K562 (cell line): ENCODE results near the gene TECPR2. TPM values are rescaled to one million over a fixed set of nuclear protein-coding genes. Genes with fewer than 3 reads are reported as not detected.

ENCODE experiments used
- ATAC-seq: fragments of 200-7000 bp; cut with Tn5 transposase; 3 replicates; pipeline ENCODE4 v1.9.1; 2020; ENCODE audit warnings: moderate library complexity
- BruUV-seq: library from RNA; stranded (reverse); fragments of 400-500 nt; replicated peaks from 2 replicates; lab custom pipeline; 2021; lab: Mats Ljungman, UMichigan
- CTCF ChIA-PET: fragments of 300-600 bp; formaldehyde crosslinking; extraction: SDS; loops from one replicate; lab custom pipeline; 2021; ENCODE audit warnings: low intra/inter-chr PET ratio; lab: Yijun Ruan, JAX
- POLR2A ChIA-PET: fragments of 300-600, 350-650 bp; sonication (Branson Sonifier 250); formaldehyde crosslinking; extraction: SDS; loops from one replicate; lab custom pipeline; 2021; ENCODE audit warnings: antibody characterized with exemption, inconsistent platforms; lab: Yijun Ruan, JAX
- DNase-seq, 4 experiments: peaks; one replicate each; pipeline versions ENCODE4 v3.0.0 to v3.0.0-alpha.2; 2011 to 2018; ENCODE audit warnings: low spot score in 3 of 4, mixed read lengths in 3 of 4; ENCODE audit errors: extremely low read depth in 1 of 4
- FAIRE-seq: peaks from 2 replicates; lab custom pipeline; 2011; peaks lifted over from hg19 to GRCh38; lab: Jason Lieb, UNC
- H2AFZ ChIP-seq: 2 replicates; pipeline ENCODE4 v1.6.0; 2011; ENCODE audit warnings: low read depth, low read length, control low read depth, inconsistent platforms
- H3K27ac ChIP-seq: fragments of 200-600 bp; 3 replicates; pipeline ENCODE4 v1.8.0; 2011; ENCODE audit warnings: low read depth, mild to moderate bottlenecking, control low read depth, inconsistent platforms, low read length, moderate library complexity, mixed read lengths; ENCODE audit errors: extremely low read depth
- H3K27me3 ChIP-seq, 2 experiments: fragments of 300-600 bp in 1 of 2; 2 replicates in 1 of 2; 3 replicates in 1 of 2; pipeline versions ENCODE4 v1.6.0 to v1.8.0; 2011; ENCODE audit warnings: inconsistent platforms in 2 of 2, low read length in 2 of 2, mild to moderate bottlenecking in 1 of 2, mixed read lengths in 1 of 2, moderate library complexity in 1 of 2; ENCODE audit not compliant: control insufficient read depth in 2 of 2, insufficient read depth in 2 of 2
- H3K36me3 ChIP-seq: fragments of 300-600 bp; 3 replicates; pipeline ENCODE4 v1.8.0; 2011; ENCODE audit warnings: mild to moderate bottlenecking, low read length, inconsistent platforms; ENCODE audit not compliant: control insufficient read depth, insufficient read depth
- H3K4me1 ChIP-seq, 2 experiments: fragments of 200-600 bp in 1 of 2; replicated peaks in 1 of 2; 2 replicates in 1 of 2; 3 replicates in 1 of 2; pipeline versions ENCODE4 v1.5.1 to v1.8.0; 2011; ENCODE audit warnings: inconsistent platforms in 2 of 2, low read length in 2 of 2, mild to moderate bottlenecking in 1 of 2, mixed read lengths in 1 of 2, moderate library complexity in 1 of 2; ENCODE audit not compliant: control insufficient read depth in 2 of 2, insufficient read depth in 2 of 2
- H3K4me2 ChIP-seq: 2 replicates; pipeline ENCODE4 v1.6.1; 2011; ENCODE audit warnings: low read length, control low read depth, inconsistent platforms, mixed read lengths; ENCODE audit not compliant: insufficient read depth
- H3K4me3 ChIP-seq: fragments of 200-600 bp; sonication (generic), shearing (Covaris generic); 2 replicates; pipeline ENCODE4 v1.5.1; 2016; ENCODE audit warnings: control low read depth, inconsistent platforms
- H3K79me2 ChIP-seq: fragments of 200-600 bp; 3 replicates; pipeline ENCODE4 v1.8.0; 2011; ENCODE audit warnings: low read length, inconsistent platforms; ENCODE audit not compliant: control insufficient read depth, insufficient read depth
- H3K9ac ChIP-seq, 2 experiments: 2 replicates each; pipeline versions ENCODE4 v1.6.0 to v1.6.1; 2011; ENCODE audit warnings: low read depth in 2 of 2, low read length in 2 of 2, control low read depth in 1 of 2, inconsistent platforms in 1 of 2, mild to moderate bottlenecking in 1 of 2, mixed read lengths in 1 of 2; ENCODE audit not compliant: insufficient read depth in 1 of 2
- H3K9me1 ChIP-seq: one replicate; pipeline ENCODE4 v1.6.0; 2011; ENCODE audit warnings: inconsistent platforms, mild to moderate bottlenecking, low read length, moderate library complexity; ENCODE audit not compliant: control insufficient read depth, insufficient read depth
- H3K9me3 ChIP-seq: replicated peaks from 2 replicates; pipeline ENCODE4 v1.5.1; 2011; ENCODE audit warnings: low read depth, low read length, inconsistent platforms; ENCODE audit not compliant: control insufficient read depth, insufficient read depth
- H4K20me1 ChIP-seq: replicated peaks from 2 replicates; pipeline ENCODE4 v1.6.1; 2011; ENCODE audit warnings: low read length, inconsistent platforms, mixed read lengths; ENCODE audit not compliant: control insufficient read depth, insufficient read depth
- ARID1B ChIP-seq: fragments of 450-650 bp; IDR thresholded peaks from 2 replicates; pipeline ENCODE4 v1.6.1; 2016; ENCODE audit warnings: antibody characterized with exemption, mild to moderate bottlenecking, inconsistent platforms
- ASH1L ChIP-seq: fragments of 450-650 bp; IDR thresholded peaks from 2 replicates; pipeline ENCODE4 v1.6.1; 2018; ENCODE audit warnings: borderline replicate concordance, mild to moderate bottlenecking, low read depth; ENCODE audit not compliant: partially characterized antibody
- CBX1 ChIP-seq: sonication (generic); IDR thresholded peaks from 2 replicates; pipeline ENCODE4 v1.6.1; 2016; ENCODE audit warnings: antibody characterized with exemption, low read depth, mild to moderate bottlenecking
- ETS1 ChIP-seq: conservative IDR thresholded peaks from 2 replicates; pipeline ENCODE4 v1.6.1; 2011; ENCODE audit warnings: low read depth, mild to moderate bottlenecking, low read length; ENCODE audit not compliant: control insufficient read depth
- ETV6 ChIP-seq, 3 experiments: fragments of 150-350 bp in 1 of 3; sonication (generic) in 1 of 3; formaldehyde crosslinking in 1 of 3; IDR thresholded peaks; 2 replicates each; pipeline versions ENCODE4 v1.6.1 to v1.8.0; 2014 to 2022; ENCODE audit warnings: borderline replicate concordance in 2 of 3, low read depth in 2 of 3, antibody characterized with exemption in 1 of 3, low read length in 1 of 3, mild to moderate bottlenecking in 1 of 3, missing genetic modification reagents in 1 of 3
- FUS ChIP-seq: fragments of 200-400 bp; formaldehyde crosslinking; optimal IDR thresholded peaks from 2 replicates; pipeline ENCODE3; 2017; ENCODE audit warnings: low read depth, low read length
- HNRNPH1 ChIP-seq: fragments of 200-400 bp; formaldehyde crosslinking; optimal IDR thresholded peaks from 2 replicates; pipeline ENCODE3; 2017; ENCODE audit warnings: low read depth, mild to moderate bottlenecking, low read length, moderate library complexity
- L3MBTL2 ChIP-seq: fragments of 450-650 bp; IDR thresholded peaks from 2 replicates; pipeline ENCODE4 v1.6.1; 2016; ENCODE audit warnings: mild to moderate bottlenecking, moderate library complexity
- MEIS2 ChIP-seq: fragments of 450-650 bp; IDR thresholded peaks from 2 replicates; pipeline ENCODE4 v1.6.1; 2014; ENCODE audit warnings: mild to moderate bottlenecking; ENCODE audit not compliant: partially characterized antibody
- MXI1 ChIP-seq: IDR thresholded peaks from 2 replicates; pipeline ENCODE4 v1.6.1; 2011; ENCODE audit warnings: low read depth, mild to moderate bottlenecking, improper control_type of control experiment, low read length
- PHF8 ChIP-seq: fragments of 200-600 bp; sonication (generic); IDR thresholded peaks from 2 replicates; pipeline ENCODE4 v1.6.1; 2012; ENCODE audit warnings: mixed run types, mild to moderate bottlenecking, inconsistent platforms, low read length, moderate library complexity, borderline replicate concordance
- POU5F1 ChIP-seq: fragments of 150-350 bp; IDR thresholded peaks from 2 replicates; pipeline ENCODE4 v1.6.1; 2014; ENCODE audit warnings: borderline replicate concordance, low read length, low read depth, mild to moderate bottlenecking; ENCODE audit not compliant: partially characterized antibody
- RCOR1 ChIP-seq, 2 experiments: IDR thresholded peaks; 2 replicates each; pipeline ENCODE4 v1.6.1; 2012; ENCODE audit warnings: low read depth in 2 of 2, low read length in 2 of 2, borderline replicate concordance in 1 of 2, improper control_type of control experiment in 1 of 2
- SOX6 ChIP-seq: fragments of 450-650 bp; IDR thresholded peaks from 2 replicates; pipeline ENCODE4 v1.6.1; 2014; ENCODE audit warnings: mild to moderate bottlenecking
- SREBF1 ChIP-seq: fragments of 150-350 bp; IDR thresholded peaks from 2 replicates; pipeline ENCODE4 v1.6.1; 2014; ENCODE audit warnings: antibody characterized with exemption, low read depth, low read length, borderline replicate concordance
- VEZF1 ChIP-seq: fragments of 200-800 bp; sonication (Bioruptor generic); IDR thresholded peaks from 2 replicates; pipeline ENCODE4 v1.6.1; 2017; ENCODE audit warnings: missing genetic modification characterization, missing compliant biosample characterization
- ZNF583 ChIP-seq: fragments of 250-450 bp; sonication (Bioruptor Pico); IDR thresholded peaks from 2 replicates; pipeline ENCODE4 v1.4.0; 2020
- WGBS: fragments of 100-300 bp; shearing (Covaris generic); methylation state at CpG from one replicate; pipeline ENCODE4 v1.1.6; 2016; ENCODE audit warnings: low coverage, mixed read lengths; ENCODE audit not compliant: insufficient coverage; ENCODE audit errors: missing lambda C conversion rate; 5-methylcytosine and 5-hydroxymethylcytosine counted together
- in situ Hi-C: fragments of 300-500 bp; cut with MboI; formaldehyde crosslinking; loops from 4 replicates; pipeline ENCODE4 v1.15.0; 2018; ENCODE audit warnings: inconsistent platforms, mixed read lengths
- intact Hi-C: fragments of 100-400 bp; cut with micrococcal nuclease; formaldehyde crosslinking; loops from 2 replicates; pipeline ENCODE4 v1.14.2; 2022
- polyA plus RNA-seq, 8 experiments: library from polyadenylated mRNA; depleted of rRNA in 4 of 8; stranded (reverse) in 5 of 8; unstranded in 3 of 8; fragments of >200 nt; fragmentation: Nextera tagmentation in 2 of 8; fragmentation: Illumina TruSeq in 1 of 8; extraction: Ambion mirVana in 2 of 8; extraction: Trizol in 1 of 8; gene quantifications; 2 replicates each; pipeline versions ENCODE4 v1.2.1 to v1.2.3, GENCODE V29; 2011 to 2014; ENCODE audit warnings: inconsistent platforms in 1 of 8, missing spikeins in 1 of 8
- total RNA-seq, 7 experiments: library from RNA; depleted of rRNA in 6 of 7; stranded (reverse); fragments of >200 nt in 6 of 7; fragmentation: Illumina TruSeq in 2 of 7; extraction: Trizol in 2 of 7; gene quantifications; 2 replicates each; pipeline versions ENCODE4 v1.2.1 to v1.2.3, GENCODE V29; 2011 to 2021; ENCODE audit warnings: low replicate concordance in 1 of 7

TECPR2 gene
- total and polyA plus RNA-seq, 9 of the 15 experiments (the other 6 are each of a cell fraction or from before 2014, with no cell fraction given): 0.04 to 3.0 (median 0.83) TPM

- Histone ChIP-seq H3K9ac (peak overlapping the region; percentile 72 to 84), H3K27ac (peak overlapping the region; percentile 88), H3K27me3 (no peaks in the 10 kb centered on the region), H3K36me3 (no peaks in the 10 kb centered on the region), H3K4me1 (peaks cover 12 to 37% of the 10 kb centered on the region in 2 experiments; a peak in 4 of 5 replicates), H3K9me3 (no peaks in the 10 kb centered on the region; the same call in 1 of the 2 replicates), H4K20me1 (no peaks in the 10 kb centered on the region), H3K79me2 (no peaks in the 10 kb centered on the region; the same call in 2 of the 3 replicates), H3K9me1 (no peaks in the 10 kb centered on the region), H3K4me3 (peak overlapping the region; percentile 45), H2AFZ (peak overlapping the region; percentile 92), H3K4me2 (peak overlapping the region; percentile 95)
- ATAC-seq (peak; percentile 98), FAIRE-seq (peak; percentile 99), DNase-seq (peak; percentile 95 to 97 (median 96))
- intact Hi-C loops (loop anchor here (1.0 to 10.0 kb wide), 5 partner anchors 28 to 394 kb away; partner anchors contain the start of genes RCOR1 and TRAF3), in situ Hi-C loops (loop anchor here (25.0 kb wide), 1 partner anchor 388 kb away; the partner anchor contains the start of gene AMN)
- BruUV-seq: TSS peak; percentile 87
- under 1% methylated on average over 25 of the region's 32 CpGs for WGBS
- ChIA-PET CTCF (interaction anchor here (0.6 to 1.2 kb wide), 3 partner anchors 70 to 138 kb away, joined by 3 to 4 read pairs (median 3); no protein-coding TSS in a partner anchor), POLR2A (interaction anchor here (0.7 to 1.3 kb wide), 8 partner anchors 9 to 391 kb away, joined by 3 to 8 read pairs (median 4); no protein-coding TSS in a partner anchor)
- TF ChIP-seq MXI1: no peak
- peak; percentile 91 for TF ChIP-seq ASH1L
- TF ChIP-seq CBX1: peak; percentile 59; the same call in 1 of the 2 replicates
- peak in 1 of 2 experiments; percentile 93; a peak in 3 of 4 replicates for TF ChIP-seq RCOR1 (IDR thresholded peaks at IDR 0.05; ENCODE audit: borderline replicate concordance in 1 of 2, low read depth in 2 of 2, low read length in 2 of 2)
- TF ChIP-seq HNRNPH1: no peak
- TF ChIP-seq PHF8: peak; percentile 61; the same call in 1 of the 2 replicates
- peak; percentile 50 for TF ChIP-seq L3MBTL2
- TF ChIP-seq SOX6: peak; percentile 41; the same call in 1 of the 2 replicates
- TF ChIP-seq MEIS2: peak; percentile 52
- 0 out of 2 replicates have a peak, but pooled peaks have one; percentile 26 for TF ChIP-seq ARID1B
- TF ChIP-seq VEZF1: peak; percentile 82
- TF ChIP-seq SREBF1: no peak
- no peak for TF ChIP-seq ZNF583 (CRISPR knock-in tag)
- TF ChIP-seq ETS1: peak; percentile 70; the same call in 1 of the 2 replicates
- TF ChIP-seq ETV6 (IDR thresholded peaks at IDR 0.05; ENCODE audit: borderline replicate concordance in 1 of 2, low read depth in 2 of 2, low read length in 1 of 2): no peak
- no peak for TF ChIP-seq ETV6 (CRISPR knock-in tag; IDR thresholded peaks at IDR 0.05; ENCODE audit: borderline replicate concordance)
- TF ChIP-seq POU5F1: no peak
- TF ChIP-seq FUS: no peak
These were observed 161.9 kb downstream of the TECPR2 start for GRCh38 chr14:102524451-102525218.
